Spleen (tissue), 11 donors: ENCODE results near the gene SFT2D1. TPM values are rescaled to one million over a fixed set of nuclear protein-coding genes. Genes with fewer than 3 reads are reported as not detected.
"Not testable (repeated sequence)": the region's sequence is repeated elsewhere in the genome, so short reads cannot be mapped to it uniquely, and the experiment has no call there.

Source experiments
- DNase-seq: peaks from one replicate; pipeline ENCODE4 v3.0.0-alpha.2; 2020
- H3K27ac ChIP-seq, 8 donors: fragments of 200-600 bp; sonication (generic) in 7 of 8; 1 replicate in 4 of 8; 2 replicates in 4 of 8; pipeline versions ENCODE4 v1.5.0 to v1.8.0; 2016 to 2021; ENCODE audit warnings: inconsistent platforms in 4 of 8, mild to moderate bottlenecking in 4 of 8, moderate library complexity in 1 of 8
- H3K27me3 ChIP-seq, 7 donors: fragments of 200-600 bp; sonication (generic) in 6 of 7; replicated peaks in 1 of 7; 1 replicate in 4 of 7; 2 replicates in 3 of 7; pipeline versions ENCODE4 v1.5.0 to v1.8.0; 2016 to 2021; ENCODE audit warnings: inconsistent platforms in 3 of 7, mild to moderate bottlenecking in 1 of 7
- H3K36me3 ChIP-seq, 6 donors: fragments of 200-600 bp; sonication (generic) in 5 of 6; 1 replicate in 4 of 6; 2 replicates in 2 of 6; pipeline versions ENCODE4 v1.5.0 to v1.8.0; 2016 to 2021; ENCODE audit warnings: inconsistent platforms in 2 of 6
- H3K4me1 ChIP-seq, 6 donors: fragments of 200-600 bp; sonication (generic) in 5 of 6; 1 replicate in 3 of 6; 2 replicates in 3 of 6; pipeline versions ENCODE4 v1.5.0 to v1.8.0; 2016 to 2021; ENCODE audit warnings: inconsistent platforms in 3 of 6
- H3K4me3 ChIP-seq, 8 donors: fragments of 200-600 bp; sonication (generic) in 7 of 8; 1 replicate in 4 of 8; 2 replicates in 4 of 8; pipeline versions ENCODE4 v1.5.0 to v1.8.0; 2016 to 2021; ENCODE audit warnings: inconsistent platforms in 4 of 8, mild to moderate bottlenecking in 4 of 8, moderate library complexity in 2 of 8
- H3K9me3 ChIP-seq, 8 donors: fragments of 200-600 bp; sonication (generic) in 7 of 8; 1 replicate in 4 of 8; 2 replicates in 4 of 8; pipeline versions ENCODE4 v1.5.0 to v1.8.0; 2016 to 2021; ENCODE audit warnings: inconsistent platforms in 4 of 8
- POLR2A ChIP-seq, 3 donors: fragments of 450-650 bp; IDR thresholded peaks; one replicate each; pipeline ENCODE4 v1.5.1; 2017; ENCODE audit warnings: antibody characterized with exemption in 3 of 3, mild to moderate bottlenecking in 1 of 3
- POLR2AphosphoS5 ChIP-seq, 3 donors: sonication (generic); formaldehyde crosslinking; IDR thresholded peaks; one replicate each; pipeline ENCODE4 v1.5.1; 2017; ENCODE audit warnings: antibody characterized with exemption in 3 of 3
- WGBS, 5 donors: extraction: QIAGEN DNeasy Blood & Tissue Kit in 3 of 5; methylation state at CpG; one replicate each; pipeline versions ENCODE4 v1.1.5 to v1.1.7; 2013 to 2018; 5-methylcytosine and 5-hydroxymethylcytosine counted together
- intact Hi-C: fragments of 100-400 bp; cut with DNase I; formaldehyde crosslinking; loops from one replicate; pipeline ENCODE4 v1.15.0; 2023; ENCODE audit warnings: low total_unique reads
- polyA plus RNA-seq, 3 donors: library from polyadenylated mRNA; stranded (reverse); fragments of 200-250 nt; gene quantifications; one replicate each; pipeline ENCODE4 v1.2.1, GENCODE V29; 2013
- total RNA-seq, 7 donors: library from RNA; depleted of rRNA in 3 of 7; stranded (reverse); fragments of >200 nt in 3 of 7; fragmentation: NEBNext Ultra II Directional in 4 of 7; extraction: Animal tissue kit (Norgen Biotek cat#: 25700) in 4 of 7; gene quantifications; one replicate each; pipeline versions ENCODE4 v1.1.0 to v1.2.1, GENCODE V29; 2016 to 2021
- TF ChIP-seq, protein P1 (sequence below), 11 experiments: fragments of 200-600 bp in 7 of 11; fragments of 450-650 bp in 4 of 11; sonication (generic) in 4 of 11; IDR thresholded peaks in 8 of 11; conservative IDR thresholded peaks in 3 of 11; 1 replicate in 7 of 11; 2 replicates in 4 of 11; pipeline versions ENCODE4 v1.4.0 to v1.8.0; 2016 to 2021; ENCODE audit warnings: antibody characterized with exemption in 11 of 11, inconsistent platforms in 4 of 11, mild to moderate bottlenecking in 1 of 11
- donor health status: healthy with polysubstance abuse.
- donor health status: DM: no; HTN: no; CAD: no; lungs with moderate emphysema.
- donor health status: DM: no; HTN: no; CAD: no.
- donor health status: Bipolar disorder and iron deficiency.
- donor health status: healthy.
- donor health status: DM: no; HTN: no; CAD: no.
- donor health status: DM: yes; HTN: yes; CAD: no.

The SFT2D1 gene
- total and polyA plus RNA-seq, 10 donors: 46.0 to 71.0 (median 55.5) TPM

DNA sequence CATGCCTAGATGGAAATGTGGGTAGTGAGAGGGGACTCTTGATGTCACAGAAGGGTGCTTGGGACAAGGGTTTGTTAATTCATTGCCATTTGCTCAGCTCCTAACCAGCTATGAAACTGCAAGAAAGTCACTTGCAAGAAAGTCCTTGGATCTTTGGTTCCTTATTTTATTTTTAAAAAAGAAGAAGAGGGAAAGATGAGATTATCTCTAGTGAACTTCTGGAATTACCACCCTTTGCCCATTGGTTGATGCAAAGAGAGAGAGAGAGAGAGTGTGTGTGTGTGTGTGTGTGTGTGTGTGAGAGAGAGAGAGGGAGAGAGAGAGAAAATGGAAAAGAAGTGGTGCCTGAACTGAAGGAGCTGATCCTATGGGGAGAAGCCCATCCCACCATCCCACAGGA lies 4.6 kb upstream of the SFT2D1 start:
- Histone ChIP-seq H3K4me1 (peaks cover 0 to 17% (median 14%) of the 10 kb centered on the region in 6 donors), H3K4me3 (no peak overlapping the region), H3K36me3 (no peaks in the 10 kb centered on the region), H3K27ac (no peak overlapping the region), H3K9me3 (peaks cover 0 to 12% (median 0%) of the 10 kb centered on the region in 8 donors), H3K27me3 (no peaks in the 10 kb centered on the region)
- no peak for DNase-seq
- intact Hi-C loops: no loop called here
- TF ChIP-seq POLR2AphosphoS5 (IDR thresholded peaks at IDR 0.05): no peak
- TF ChIP-seq, protein P1, sequence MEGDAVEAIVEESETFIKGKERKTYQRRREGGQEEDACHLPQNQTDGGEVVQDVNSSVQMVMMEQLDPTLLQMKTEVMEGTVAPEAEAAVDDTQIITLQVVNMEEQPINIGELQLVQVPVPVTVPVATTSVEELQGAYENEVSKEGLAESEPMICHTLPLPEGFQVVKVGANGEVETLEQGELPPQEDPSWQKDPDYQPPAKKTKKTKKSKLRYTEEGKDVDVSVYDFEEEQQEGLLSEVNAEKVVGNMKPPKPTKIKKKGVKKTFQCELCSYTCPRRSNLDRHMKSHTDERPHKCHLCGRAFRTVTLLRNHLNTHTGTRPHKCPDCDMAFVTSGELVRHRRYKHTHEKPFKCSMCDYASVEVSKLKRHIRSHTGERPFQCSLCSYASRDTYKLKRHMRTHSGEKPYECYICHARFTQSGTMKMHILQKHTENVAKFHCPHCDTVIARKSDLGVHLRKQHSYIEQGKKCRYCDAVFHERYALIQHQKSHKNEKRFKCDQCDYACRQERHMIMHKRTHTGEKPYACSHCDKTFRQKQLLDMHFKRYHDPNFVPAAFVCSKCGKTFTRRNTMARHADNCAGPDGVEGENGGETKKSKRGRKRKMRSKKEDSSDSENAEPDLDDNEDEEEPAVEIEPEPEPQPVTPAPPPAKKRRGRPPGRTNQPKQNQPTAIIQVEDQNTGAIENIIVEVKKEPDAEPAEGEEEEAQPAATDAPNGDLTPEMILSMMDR (IDR thresholded peaks at IDR 0.05 in 8 of 11, conservative IDR thresholded peaks at IDR 0.05 in 3 of 11): no peak
- no peak for TF ChIP-seq POLR2A (IDR thresholded peaks at IDR 0.05)

DNA sequence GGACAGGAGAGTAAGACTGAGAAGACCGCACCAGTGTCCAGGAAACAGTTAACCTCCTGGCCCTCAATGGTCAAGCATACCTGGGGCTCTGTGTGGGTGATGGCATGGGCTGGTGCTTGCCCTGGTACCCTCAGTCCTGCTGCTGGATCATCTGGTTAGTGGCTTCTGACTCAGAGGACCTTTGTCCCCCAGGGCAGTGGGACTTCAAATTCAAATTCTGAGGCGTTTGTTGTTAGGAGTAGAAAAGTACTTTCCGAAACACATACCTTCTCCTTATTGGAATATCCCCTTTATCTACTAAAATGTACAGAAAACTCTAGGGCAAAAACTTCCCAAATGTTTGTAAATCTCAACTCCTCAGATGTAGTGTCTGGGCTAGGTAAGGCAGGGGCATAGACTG lies 4.1 kb upstream of the SFT2D1 start:
- intact Hi-C loops: no loop called here
- H3K27me3 ChIP-seq: no peaks in the 10 kb centered on the region
- peaks cover 0 to 12% (median 0%) of the 10 kb centered on the region in 8 donors for H3K9me3 ChIP-seq
- no peak for DNase-seq
- H3K4me3 ChIP-seq: no peak overlapping the region
- H3K36me3 ChIP-seq: no peaks in the 10 kb centered on the region
- TF ChIP-seq POLR2AphosphoS5 (IDR thresholded peaks at IDR 0.05) (no peak), POLR2A (IDR thresholded peaks at IDR 0.05) (no peak)
- TF ChIP-seq, protein P1 (IDR thresholded peaks at IDR 0.05 in 8 of 11, conservative IDR thresholded peaks at IDR 0.05 in 3 of 11): no peak
- WGBS, 5 donors: 88 to 96% (median 92%) methylated on average over 3 of the region's 3 CpGs
- H3K4me1 ChIP-seq: peaks cover 0 to 18% (median 15%) of the 10 kb centered on the region in 6 donors
- no peak overlapping the region for H3K27ac ChIP-seq

DNA sequence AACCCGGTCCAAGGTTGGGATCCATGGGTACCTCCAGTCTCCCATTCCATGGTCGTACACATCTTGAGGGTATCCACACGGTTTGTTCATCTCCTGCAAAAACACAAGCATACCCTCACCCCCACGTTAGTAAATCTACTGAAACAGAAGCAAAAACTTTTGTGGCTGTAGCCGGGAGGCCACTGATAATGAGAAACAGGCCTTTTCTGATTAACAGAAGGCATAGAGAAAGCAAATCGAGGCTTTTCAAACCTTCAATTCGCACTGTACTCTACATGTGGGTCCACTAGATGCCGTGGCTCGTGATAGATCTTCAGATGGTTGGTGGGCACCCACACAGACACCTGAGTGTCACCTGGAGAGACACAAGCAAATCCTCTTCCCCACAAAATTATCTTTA lies 3.3 kb upstream of the SFT2D1 start:
- H3K27ac ChIP-seq, H3K27me3 ChIP-seq, DNase-seq, H3K36me3 ChIP-seq, H3K4me3 ChIP-seq, intact Hi-C loops: not testable (repeated sequence)
- Histone ChIP-seq H3K9me3 (peaks cover 0 to 12% (median 0%) of the 10 kb centered on the region in 8 donors), H3K4me1 (peaks cover 5 to 26% (median 22%) of the 10 kb centered on the region in 6 donors)
- 88 to 95% (median 91%) methylated on average over 9 of the region's 9 CpGs for WGBS, 5 donors

DNA sequence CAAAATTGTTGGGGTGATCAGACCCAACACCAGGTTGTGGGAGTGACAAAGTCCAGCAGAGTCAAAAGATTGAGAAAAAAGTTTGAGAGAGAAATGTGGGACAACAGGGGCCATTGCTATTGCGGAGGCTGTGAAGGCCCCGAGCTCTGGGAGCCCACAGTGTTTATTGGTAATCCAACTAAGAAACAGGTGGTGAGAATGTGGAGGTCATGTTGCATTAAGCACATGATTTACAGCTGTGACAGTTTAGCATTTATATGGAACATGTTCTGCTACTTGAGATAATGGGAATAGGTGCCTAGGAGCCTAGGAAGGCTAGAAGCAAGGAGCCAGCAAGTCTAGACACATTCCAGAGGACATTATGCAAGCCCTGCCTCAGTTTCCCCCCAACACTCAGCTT lies 2.6 kb upstream of the SFT2D1 start:
- DNase-seq, H3K27ac ChIP-seq, H3K9me3 ChIP-seq, intact Hi-C loops, H3K36me3 ChIP-seq, H3K27me3 ChIP-seq, H3K4me3 ChIP-seq: not testable (repeated sequence)
- 88 to 98% (median 97%) methylated on average over 2 of the region's 2 CpGs for WGBS, 5 donors
- peaks cover 12 to 34% (median 30%) of the 10 kb centered on the region in 6 donors for H3K4me1 ChIP-seq

DNA sequence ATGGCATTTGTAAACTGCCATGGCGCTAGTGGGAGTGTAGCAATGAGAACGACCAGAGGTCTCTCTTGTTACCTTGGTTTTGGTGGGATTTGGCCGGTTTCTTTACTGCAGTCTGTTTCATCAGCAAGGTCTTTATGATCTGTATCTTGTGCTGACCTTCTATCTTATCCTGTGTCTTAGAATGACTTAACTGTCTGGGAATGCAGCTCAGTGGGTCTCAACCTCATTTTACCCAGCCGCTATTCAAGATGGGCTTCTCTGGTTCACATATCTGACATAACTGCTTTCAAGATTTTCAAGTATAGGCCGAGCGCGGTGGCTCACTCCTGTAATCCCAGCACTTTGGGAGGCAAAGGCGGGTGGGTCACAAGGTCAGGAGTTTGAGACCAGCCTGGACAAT lies 1.9 kb upstream of the SFT2D1 start:
- Histone ChIP-seq H3K9me3 (no peaks in the 10 kb centered on the region), H3K4me1 (peaks cover 18 to 40% (median 37%) of the 10 kb centered on the region in 6 donors), H3K27me3 (no peaks in the 10 kb centered on the region), H3K36me3 (peaks cover 0 to 5% (median 0%) of the 10 kb centered on the region in 6 donors), H3K27ac (no peak overlapping the region), H3K4me3 (no peak overlapping the region)
- intact Hi-C loops: no loop called here
- whole genome bisulfite sequencing, 5 donors: 94 to 98% (median 96%) methylated on average over 8 of the region's 8 CpGs
- no peak for DNase-seq
- TF ChIP-seq POLR2A (IDR thresholded peaks at IDR 0.05) (no peak), POLR2AphosphoS5 (IDR thresholded peaks at IDR 0.05) (no peak)
- TF ChIP-seq, protein P1 (IDR thresholded peaks at IDR 0.05 in 8 of 11, conservative IDR thresholded peaks at IDR 0.05 in 3 of 11): no peak
